ENCODE measurements around the gene SGF29.
"Not testable (repeated sequence)": the region's sequence is repeated elsewhere in the genome, so short reads cannot be mapped to it uniquely, and the experiment has no call there.

Gene SGF29

DNA sequence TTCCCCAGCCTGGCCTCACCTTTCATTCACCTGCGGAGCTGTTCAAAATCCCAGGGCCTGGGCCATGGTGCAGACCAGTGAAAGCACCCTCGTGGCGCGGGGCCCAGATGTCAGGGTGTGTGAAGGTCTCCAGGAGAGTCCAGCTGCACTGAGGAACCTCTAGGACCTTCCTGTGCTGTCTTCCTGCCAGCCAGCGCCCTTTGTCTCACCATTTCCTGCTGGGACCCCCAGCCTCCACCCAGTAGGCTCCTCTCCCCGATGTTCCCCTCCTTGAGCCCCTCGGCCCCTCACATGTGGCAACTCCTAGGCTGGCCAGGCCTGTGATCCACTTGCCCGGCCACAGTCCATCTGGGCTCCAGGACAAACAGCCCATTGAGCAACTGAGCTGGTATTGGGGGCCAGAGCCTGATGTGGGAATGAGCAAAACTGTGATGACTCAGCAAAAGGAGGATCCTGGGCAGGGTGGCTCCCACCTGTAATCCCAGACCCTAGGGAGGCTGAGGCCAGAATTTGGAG, 42.5 kb downstream of the SGF29 start:
- no peak for DNase-seq (ENCODE audit: low spot score)

DNA sequence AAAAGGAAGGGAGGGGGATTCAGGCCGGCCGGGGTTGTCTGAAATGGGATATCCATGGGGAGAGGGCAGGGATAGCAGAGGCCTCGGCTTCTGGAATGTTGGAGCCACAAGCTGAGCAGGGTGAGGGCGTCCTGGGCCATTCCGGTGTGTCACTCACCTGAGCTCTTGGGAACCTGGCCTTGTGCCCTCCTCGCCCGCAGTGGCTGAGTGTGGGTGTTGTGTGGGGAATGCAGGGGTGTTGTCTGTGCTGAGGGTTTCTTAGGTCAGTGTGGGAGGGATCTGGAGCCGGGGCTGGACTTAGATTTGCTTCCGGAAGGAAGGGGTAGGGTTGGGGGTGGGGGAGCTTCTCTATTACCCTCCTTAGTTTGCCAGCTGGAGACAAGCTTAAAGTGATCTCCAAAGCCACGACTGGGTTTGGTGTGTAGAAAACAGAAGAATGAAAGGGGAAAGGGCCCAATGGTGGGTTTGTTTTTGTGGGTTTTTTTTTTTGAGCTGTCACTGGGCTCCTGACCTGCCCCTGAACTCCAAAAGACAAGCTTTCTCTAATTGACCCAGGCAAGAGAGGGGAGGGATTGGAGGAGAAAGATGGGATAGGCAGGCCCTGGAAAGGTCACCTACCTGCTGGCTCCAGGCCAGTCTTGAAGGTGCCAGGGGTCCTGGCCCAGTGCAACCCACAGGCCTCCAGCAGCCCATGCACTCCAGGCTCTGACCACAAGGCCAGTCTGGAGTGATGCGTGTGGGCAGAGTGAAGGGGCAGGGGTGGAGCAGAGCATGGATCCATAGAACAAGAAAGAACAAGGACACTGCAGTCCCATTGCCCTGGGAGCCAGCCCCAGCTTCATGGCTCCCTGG, 43.3 kb downstream of the SGF29 start, which contains the start of gene SULT1A2:
TSS of gene SULT1A2 (minus strand) at position 211 of the 852 bp plus-strand sequence. CDS start 1,120 bp downstream, outside the sequence.
- DNase-seq (ENCODE audit: low spot score): no peak

DNA sequence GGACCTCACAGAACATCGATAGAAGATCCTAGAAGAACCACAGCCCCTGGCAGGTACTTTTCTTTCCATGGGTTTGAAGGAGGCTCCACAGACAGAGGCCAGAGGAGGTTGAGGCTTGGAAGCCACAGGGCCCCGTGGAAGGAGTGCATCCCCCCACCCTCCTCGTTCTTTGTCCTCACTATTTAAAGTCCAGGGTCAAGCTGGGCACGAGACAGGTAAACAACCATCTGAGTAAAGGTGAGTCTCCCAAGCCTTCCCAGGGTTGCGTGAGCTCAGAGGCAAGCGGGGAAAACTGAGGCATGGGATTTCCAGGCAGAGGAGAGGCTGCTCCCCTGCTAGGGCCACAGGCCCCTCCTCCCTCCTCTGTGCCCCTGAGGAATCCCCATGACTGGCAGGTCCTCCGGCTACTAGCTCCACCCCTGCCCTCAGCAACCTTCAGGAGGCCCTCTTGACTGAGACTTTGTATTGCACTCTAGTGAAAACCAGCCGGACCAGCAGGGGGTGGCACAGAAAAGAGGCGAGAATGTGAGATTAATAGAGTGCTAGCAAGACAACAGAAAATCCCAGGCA, 44.1 kb downstream of the SGF29 start:
- no peak for DNase-seq (ENCODE audit: low spot score)

GRCh38 chr16:28599377-28600285, 45.9 kb downstream of the SGF29 start:
- not testable (repeated sequence) for DNase-seq (ENCODE audit: low spot score)

GRCh38 chr16:28600965-28601364, 47.2 kb downstream of the SGF29 start:
- not testable (repeated sequence) for DNase-seq (ENCODE audit: low spot score)

DNA sequence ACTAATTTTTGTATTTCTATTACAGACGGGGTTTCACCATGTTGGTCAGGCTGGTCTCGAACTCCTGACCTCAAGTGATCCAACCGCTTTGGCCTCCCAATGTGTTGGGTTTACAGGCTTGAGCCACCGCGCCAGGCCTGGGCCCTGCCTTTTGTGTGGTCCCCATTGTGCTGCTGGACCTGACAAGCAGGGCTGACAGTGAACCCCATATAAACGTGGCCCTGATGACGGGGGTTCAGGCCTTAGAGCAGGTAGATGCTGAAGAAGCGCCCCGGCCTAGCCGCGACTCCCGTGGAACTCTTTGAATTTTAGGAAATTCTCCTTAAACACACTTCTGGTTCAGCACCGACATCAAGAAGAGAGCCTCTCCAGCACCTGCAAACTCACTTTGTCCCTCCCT, 47.9 kb downstream of the SGF29 start:
- DNase-seq (ENCODE audit: low spot score): not testable (repeated sequence)

DNA sequence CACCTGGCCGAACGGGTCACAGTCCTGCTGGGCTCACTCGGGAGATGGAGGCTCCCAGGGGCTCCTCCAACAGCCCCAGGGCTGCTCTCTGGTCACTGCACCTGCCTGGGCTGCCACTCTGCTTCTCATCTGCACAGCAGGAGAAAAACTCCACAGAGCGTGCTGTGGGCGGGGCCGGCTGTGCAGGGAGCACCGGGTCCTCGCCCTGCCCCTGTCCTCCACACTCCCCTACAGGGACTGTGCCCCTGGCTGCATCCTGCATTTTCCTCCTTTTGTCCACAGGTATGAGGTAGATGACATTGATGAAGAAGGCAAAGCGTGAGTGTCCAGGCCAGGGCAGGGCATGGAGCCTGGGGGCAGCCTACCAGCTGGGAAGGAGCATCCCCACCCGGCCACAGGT, 48.3 kb downstream of the SGF29 start:
- not testable (repeated sequence) for DNase-seq (ENCODE audit: low spot score)

GRCh38 chr16:28602529-28602928, 48.8 kb downstream of the SGF29 start:
- DNase-seq (ENCODE audit: low spot score): no peak

DNA sequence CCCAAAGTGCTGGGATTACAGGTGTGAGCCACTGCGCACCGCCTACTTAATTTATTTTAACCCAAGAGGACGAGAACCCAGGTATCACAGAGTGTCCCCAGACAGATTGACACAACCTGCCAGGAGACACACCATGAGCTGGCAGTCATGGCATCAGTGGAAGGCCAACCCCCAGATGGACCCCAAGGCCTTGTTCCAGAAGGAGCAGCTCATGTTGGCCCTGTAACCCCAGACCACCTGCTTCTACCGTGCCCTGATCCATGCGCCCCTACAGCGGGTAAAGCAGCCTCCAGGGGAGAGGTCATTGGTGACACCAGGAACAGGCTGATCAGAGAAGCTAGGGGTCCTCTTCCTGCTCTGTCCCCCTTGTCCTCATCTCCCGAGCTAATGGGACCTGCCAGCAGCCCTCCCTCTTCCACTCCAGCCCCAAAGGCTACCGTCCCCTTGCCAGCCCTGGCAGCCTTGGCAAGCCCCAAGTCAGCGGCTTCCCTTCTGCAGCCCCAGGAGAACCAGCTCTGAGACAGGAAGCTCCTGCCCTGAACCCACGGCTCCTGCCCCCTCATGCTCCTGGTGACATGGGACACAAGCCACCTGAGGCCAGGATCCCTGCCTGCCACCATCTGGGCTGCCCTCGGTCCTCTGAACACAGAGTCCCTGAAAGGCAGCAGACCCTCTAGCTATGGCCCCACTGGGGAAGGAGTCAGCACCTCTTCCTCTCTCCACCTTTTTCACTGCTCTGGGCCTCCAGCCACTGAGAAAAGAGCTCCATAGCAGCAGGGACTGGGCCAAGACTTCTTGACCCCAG, 49.9 kb downstream of the SGF29 start:
- no peak for DNase-seq (ENCODE audit: low spot score)

DNA sequence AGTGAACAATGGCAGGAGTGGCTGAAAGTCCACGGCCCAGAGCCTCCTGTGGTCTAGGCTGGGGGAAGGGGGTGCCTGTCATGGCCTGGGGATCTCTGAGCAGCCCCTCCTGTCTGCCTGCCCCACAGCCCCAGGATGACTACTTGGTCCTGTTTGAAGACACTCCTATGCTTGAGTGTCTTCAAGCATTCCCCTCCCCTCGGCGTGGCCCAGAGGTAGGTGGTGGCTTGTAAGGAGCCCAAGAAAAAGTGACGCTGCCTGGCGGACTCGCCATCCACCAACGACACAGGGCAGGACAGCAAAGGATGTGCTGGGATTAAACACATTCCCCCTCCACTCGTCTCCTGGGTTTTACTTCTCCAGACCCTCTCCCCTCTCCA, 50.5 kb downstream of the SGF29 start:
- DNase-seq (ENCODE audit: low spot score): no peak

- no peak for DNase-seq (ENCODE audit: low spot score)
Measured at GRCh38 chr16:28606291-28607115, 52.8 kb downstream of the SGF29 start.

GRCh38 chr16:28607116-28607623, 53.5 kb downstream of the SGF29 start:
- DNase-seq (ENCODE audit: low spot score): no peak

- DNase-seq (ENCODE audit: low spot score): not testable (repeated sequence)
Measured at GRCh38 chr16:28607681-28608495, 54.2 kb downstream of the SGF29 start.

- DNase-seq (ENCODE audit: low spot score): not testable (repeated sequence)
Measured at GRCh38 chr16:28608496-28608808, 54.7 kb downstream of the SGF29 start.

- DNase-seq (ENCODE audit: low spot score): not testable (repeated sequence)
Measured at GRCh38 chr16:28608867-28609596, 55.3 kb downstream of the SGF29 start.

DNA sequence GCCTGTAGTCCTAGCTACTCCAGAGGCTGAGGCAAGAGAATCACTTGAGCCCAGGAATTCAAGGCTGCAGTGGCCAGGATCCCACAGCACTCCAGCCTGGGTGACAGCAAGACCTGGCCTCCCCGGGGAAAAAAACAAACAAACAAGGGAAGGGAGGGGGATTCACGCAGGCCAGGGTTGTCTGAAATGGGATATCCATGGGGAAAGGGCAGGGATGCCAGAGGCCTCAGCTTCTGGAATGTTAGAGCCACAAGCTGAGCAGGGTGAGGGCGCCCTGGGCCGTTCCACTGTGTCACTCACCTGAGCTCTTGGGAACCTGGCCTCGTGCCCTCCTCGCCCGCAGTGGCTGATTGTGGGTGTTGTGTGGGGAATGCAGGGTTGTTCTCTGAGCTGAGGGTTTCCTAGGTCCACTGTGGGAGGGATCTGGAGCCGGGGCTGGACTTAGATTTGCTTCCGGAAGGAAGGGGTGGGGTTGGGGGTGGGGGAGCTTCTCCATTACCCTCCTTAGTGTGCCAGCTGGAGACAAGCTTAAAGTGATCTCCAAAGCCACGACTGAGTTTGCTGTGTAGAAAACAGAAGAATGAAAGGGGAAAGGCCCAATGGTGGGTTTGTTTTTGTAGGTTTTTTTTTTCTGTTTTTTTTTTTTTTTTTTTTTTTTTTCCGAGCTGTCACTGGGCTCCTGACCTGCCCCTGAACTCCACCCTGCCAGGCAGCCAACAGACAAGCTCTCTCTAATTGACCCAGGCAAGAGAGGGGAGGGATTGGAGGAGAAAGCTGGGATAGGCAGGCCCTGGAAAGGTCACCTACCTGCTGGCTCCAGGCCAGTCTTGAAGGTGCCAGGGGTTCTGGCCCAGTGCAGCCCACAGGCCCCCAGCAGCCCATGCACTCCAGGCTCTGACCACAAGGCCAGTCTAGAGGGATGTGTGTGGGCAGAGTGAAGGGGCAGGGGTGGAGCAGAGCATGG, 56.2 kb downstream of the SGF29 start, which contains the start of gene SULT1A1:
TSS of gene SULT1A1 (minus strand) at position 414 of the 964 bp plus-strand sequence. CDS start 1,189 bp downstream, outside the sequence.
- DNase-seq (ENCODE audit: low spot score): no peak

- DNase-seq (ENCODE audit: low spot score): no peak
Measured at GRCh38 chr16:28610595-28611191, 57.0 kb downstream of the SGF29 start.
